GM19023 (cell line): ENCODE results near the gene ZMYND10.

Experiments used
- ATAC-seq: cut with Tn5 transposase; IDR thresholded peaks from one replicate; pipeline ENCODE4 v1.9.1; 2021; ENCODE audit warnings: mild to moderate bottlenecking, moderate library complexity; ENCODE audit not compliant: unreplicated experiment

ZMYND10 gene

GRCh38 chr3:50292159-50293078 lies 53.1 kb downstream of the ZMYND10 start, which contains the start of gene IFRD2:
Gene IFRD2 (minus strand): TSS chr3:50292429. CDS start chr3:50292274, 155 bp downstream.
- peak; percentile 95 for ATAC-seq
